HL-60 (cell line): ENCODE data around the gene SH3RF3.

ENCODE experiments used
- CTCF ChIP-seq: IDR thresholded peaks from one replicate; pipeline ENCODE4 v1.5.1; 2011; ENCODE audit warnings: low read length, control low read depth, inconsistent platforms; ENCODE audit not compliant: insufficient read depth
- GABPA ChIP-seq: IDR thresholded peaks from 2 replicates; pipeline ENCODE4 v1.6.1; 2012; ENCODE audit warnings: low read depth

DNA sequence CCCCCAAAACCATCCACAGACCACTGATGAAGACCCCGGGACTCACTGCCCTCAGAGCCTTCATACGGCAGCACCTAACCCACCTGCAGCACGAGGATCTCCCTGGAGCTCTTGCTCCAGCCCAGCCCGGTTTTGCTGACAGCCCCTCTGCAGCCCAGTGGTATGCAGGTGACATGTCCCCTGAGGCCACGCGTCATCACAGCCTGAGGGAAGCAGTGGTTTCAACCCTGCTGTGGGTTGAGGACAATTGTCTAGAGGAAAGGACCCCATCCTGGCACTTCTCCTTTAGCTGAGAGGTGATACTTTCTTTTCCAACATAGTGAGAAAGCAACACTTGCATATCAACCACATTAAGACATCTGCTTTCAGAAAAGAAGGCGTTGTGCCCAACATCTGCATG is 350.8 kb downstream of the SH3RF3 start:
- TF ChIP-seq CTCF (no peak), GABPA (no peak)
